ENCODE results near the gene RBFOX2.

DNA sequence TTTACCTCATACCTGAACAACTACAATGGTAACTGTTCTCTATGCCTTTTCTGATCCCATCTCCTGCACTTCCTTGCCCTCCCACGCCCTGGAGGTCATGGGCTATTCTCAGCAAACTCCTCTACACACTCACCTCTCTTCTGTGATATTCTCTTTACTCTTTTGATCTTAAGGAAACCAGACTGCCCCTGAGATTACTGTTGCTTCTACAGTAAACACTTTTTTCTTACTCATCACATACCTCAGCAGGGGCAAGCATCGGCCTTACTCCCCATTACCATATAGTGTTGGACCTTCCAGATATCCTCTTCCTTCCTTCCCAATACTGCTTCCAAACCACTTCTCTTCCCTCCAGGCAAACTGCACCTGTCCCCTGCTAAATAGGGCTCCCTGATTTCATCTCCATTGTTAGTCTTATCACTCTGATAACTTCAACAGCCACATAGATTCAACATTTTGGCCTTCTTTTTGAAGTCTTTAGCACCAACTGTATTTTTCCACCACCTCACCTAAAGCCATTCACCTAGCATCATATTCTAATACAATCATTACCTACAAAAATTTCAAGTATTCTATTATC lies 141.2 kb downstream of the RBFOX2 start:
- TF ChIP-seq, protein P1, sequence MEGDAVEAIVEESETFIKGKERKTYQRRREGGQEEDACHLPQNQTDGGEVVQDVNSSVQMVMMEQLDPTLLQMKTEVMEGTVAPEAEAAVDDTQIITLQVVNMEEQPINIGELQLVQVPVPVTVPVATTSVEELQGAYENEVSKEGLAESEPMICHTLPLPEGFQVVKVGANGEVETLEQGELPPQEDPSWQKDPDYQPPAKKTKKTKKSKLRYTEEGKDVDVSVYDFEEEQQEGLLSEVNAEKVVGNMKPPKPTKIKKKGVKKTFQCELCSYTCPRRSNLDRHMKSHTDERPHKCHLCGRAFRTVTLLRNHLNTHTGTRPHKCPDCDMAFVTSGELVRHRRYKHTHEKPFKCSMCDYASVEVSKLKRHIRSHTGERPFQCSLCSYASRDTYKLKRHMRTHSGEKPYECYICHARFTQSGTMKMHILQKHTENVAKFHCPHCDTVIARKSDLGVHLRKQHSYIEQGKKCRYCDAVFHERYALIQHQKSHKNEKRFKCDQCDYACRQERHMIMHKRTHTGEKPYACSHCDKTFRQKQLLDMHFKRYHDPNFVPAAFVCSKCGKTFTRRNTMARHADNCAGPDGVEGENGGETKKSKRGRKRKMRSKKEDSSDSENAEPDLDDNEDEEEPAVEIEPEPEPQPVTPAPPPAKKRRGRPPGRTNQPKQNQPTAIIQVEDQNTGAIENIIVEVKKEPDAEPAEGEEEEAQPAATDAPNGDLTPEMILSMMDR (IDR thresholded peaks at IDR 0.05) = no peak
- no peak for TF ChIP-seq EZH2 (IDR thresholded peaks at IDR 0.05; ENCODE audit: borderline replicate concordance, insufficient read depth, low read depth, low read length, poor library complexity, severe bottlenecking)

Measured in B cell (primary cell).